NCI-H1105 treated with DMSO at 0.1 percent for 48 hours (cell line): ENCODE results near the gene MILR1.
"Not testable (repeated sequence)": the region's sequence is repeated elsewhere in the genome, so short reads cannot be mapped to it uniquely, and the experiment has no call there.

Experiments
- DNase-seq: peaks from one replicate; lab custom pipeline; 2025; lab: John Stamatoyannopoulos, UW

Gene MILR1

GRCh38 chr17:64448665-64449512 lies at the start of gene MILR1:
Gene MILR1, plus strand, starts transcription at chr17:64449115. Its CDS starts 54 bp downstream, at chr17:64449169.
- no peak for DNase-seq

- DNase-seq = no peak
Observed at GRCh38 chr17:64399767-64400156, 49.2 kb upstream of the MILR1 start.

GRCh38 chr17:64400642-64401041 lies 48.3 kb upstream of the MILR1 start:
- DNase-seq = no peak

- DNase-seq = no peak
Observed at GRCh38 chr17:64401244-64401860, 47.6 kb upstream of the MILR1 start.

- DNase-seq = no peak
Observed at GRCh38 chr17:64401941-64402340, 47.0 kb upstream of the MILR1 start.

- no peak for DNase-seq
Observed at GRCh38 chr17:64402469-64402868, 46.4 kb upstream of the MILR1 start.

GRCh38 chr17:64403881-64404460 lies 44.9 kb upstream of the MILR1 start:
- no peak for DNase-seq

GRCh38 chr17:64406321-64407200 lies 42.4 kb upstream of the MILR1 start:
- DNase-seq = no peak

- no peak for DNase-seq
Observed at GRCh38 chr17:64410750-64411490, 38.0 kb upstream of the MILR1 start.

- no peak for DNase-seq
Observed at GRCh38 chr17:64411999-64412771, 36.7 kb upstream of the MILR1 start.

GRCh38 chr17:64412944-64413381 lies 36.0 kb upstream of the MILR1 start:
- DNase-seq = no peak

GRCh38 chr17:64413513-64413912 lies 35.4 kb upstream of the MILR1 start:
- no peak for DNase-seq

- DNase-seq = peak; percentile 63
Observed at GRCh38 chr17:64418506-64419339, 30.2 kb upstream of the MILR1 start.

- peak; percentile 67 for DNase-seq
Observed at GRCh38 chr17:64420143-64420670, 28.7 kb upstream of the MILR1 start.

GRCh38 chr17:64422121-64422520 lies 26.8 kb upstream of the MILR1 start:
- not testable (repeated sequence) for DNase-seq

GRCh38 chr17:64423881-64424280 lies 25.0 kb upstream of the MILR1 start:
- no peak for DNase-seq

GRCh38 chr17:64424324-64424849 lies 24.5 kb upstream of the MILR1 start:
- no peak for DNase-seq

- DNase-seq = no peak
Observed at GRCh38 chr17:64425191-64425590, 23.7 kb upstream of the MILR1 start.

- no peak for DNase-seq
Observed at GRCh38 chr17:64426596-64426995, 22.3 kb upstream of the MILR1 start.
